SK-N-SH treated with all-trans-retinoic acid at 6 μM for 48 hours (cell line): ENCODE measurements around the gene PNPLA7.
A peak's percentile ranks its signal among the peaks of the same experiment; 100 is the strongest.
"Not testable (repeated sequence)": the region's sequence is repeated elsewhere in the genome, so short reads cannot be mapped to it uniquely, and the experiment has no call there.

ENCODE experiments used
- ATAC-seq: fragments of 200-7000 bp; cut with Tn5 transposase; 3 replicates; pipeline ENCODE4 v1.9.1; 2020; ENCODE audit warnings: mild to moderate bottlenecking, moderate library complexity
- ARNTL ChIP-seq: fragments of 450-650 bp; formaldehyde crosslinking; IDR thresholded peaks from 2 replicates; pipeline ENCODE4 v1.5.0; 2020; ENCODE audit warnings: low read depth, mild to moderate bottlenecking, moderate library complexity, borderline replicate concordance
- BACH2 ChIP-seq: fragments of 250-450 bp; sonication (Bioruptor Pico); IDR thresholded peaks from 2 replicates; pipeline ENCODE4 v1.9.0; 2021; ENCODE audit warnings: mild to moderate bottlenecking, borderline replicate concordance
- CREB5 ChIP-seq: fragments of 250-450 bp; sonication (Bioruptor Pico); IDR thresholded peaks from 2 replicates; pipeline ENCODE4 v1.5.1; 2020; ENCODE audit warnings: low read depth, mild to moderate bottlenecking, moderate library complexity
- CSDC2 ChIP-seq: fragments of 250-450 bp; sonication (Bioruptor Pico); IDR thresholded peaks from 2 replicates; pipeline ENCODE4 v1.5.0; 2020; ENCODE audit warnings: mild to moderate bottlenecking, moderate library complexity
- CSRNP3 ChIP-seq: fragments of 250-450 bp; sonication (Bioruptor Pico); IDR thresholded peaks from 2 replicates; pipeline ENCODE4 v1.5.1; 2021; ENCODE audit warnings: mild to moderate bottlenecking, moderate library complexity
- ESRRG ChIP-seq: fragments of 250-450 bp; sonication (Bioruptor Pico); IDR thresholded peaks from 2 replicates; pipeline ENCODE4 v1.6.1; 2021; ENCODE audit warnings: mild to moderate bottlenecking
- GLIS3 ChIP-seq: fragments of 250-450 bp; sonication (Bioruptor Pico); IDR thresholded peaks from 2 replicates; pipeline ENCODE4 v1.5.0; 2020; ENCODE audit warnings: mild to moderate bottlenecking, moderate library complexity
- ISL1 ChIP-seq: fragments of 250-450 bp; sonication (Bioruptor Pico); IDR thresholded peaks from 2 replicates; pipeline ENCODE4 v2.1.2; 2022; ENCODE audit warnings: mild to moderate bottlenecking, moderate library complexity
- OSR1 ChIP-seq: fragments of 250-450 bp; sonication (Bioruptor Pico); IDR thresholded peaks from 2 replicates; pipeline ENCODE4 v1.8.0; 2022; ENCODE audit warnings: moderate library complexity, mild to moderate bottlenecking, inconsistent platforms
- PATZ1 ChIP-seq: fragments of 250-450 bp; sonication (Bioruptor Pico); IDR thresholded peaks from 2 replicates; pipeline ENCODE4 v1.8.0; 2020; ENCODE audit warnings: mild to moderate bottlenecking, moderate library complexity, borderline replicate concordance
- POU6F1 ChIP-seq: fragments of 250-450 bp; sonication (Bioruptor Pico); IDR thresholded peaks from 2 replicates; pipeline ENCODE4 v1.8.0; 2021; ENCODE audit warnings: low read depth, mild to moderate bottlenecking, moderate library complexity, borderline replicate concordance
- PPARA ChIP-seq: fragments of 250-450 bp; sonication (Bioruptor Pico); IDR thresholded peaks from 2 replicates; pipeline ENCODE4 v1.5.0; 2020; ENCODE audit warnings: mild to moderate bottlenecking, borderline replicate concordance
- RARB ChIP-seq: fragments of 250-450 bp; sonication (Bioruptor Pico); IDR thresholded peaks from 2 replicates; pipeline ENCODE4 v1.8.0; 2021; ENCODE audit warnings: mild to moderate bottlenecking, moderate library complexity
- TCF4 ChIP-seq: fragments of 250-450 bp; sonication (Bioruptor Pico); IDR thresholded peaks from 2 replicates; pipeline ENCODE4 v1.8.0; 2021; ENCODE audit warnings: mild to moderate bottlenecking, moderate library complexity, borderline replicate concordance
- TOX ChIP-seq: fragments of 250-450 bp; sonication (Bioruptor Pico); IDR thresholded peaks from 2 replicates; pipeline ENCODE4 v1.8.0; 2021; ENCODE audit warnings: mild to moderate bottlenecking, moderate library complexity, borderline replicate concordance
- ZC3H10 ChIP-seq: fragments of 250-450 bp; sonication (Bioruptor Pico); IDR thresholded peaks from 2 replicates; pipeline ENCODE4 v1.5.1; 2021; ENCODE audit warnings: mild to moderate bottlenecking, moderate library complexity
- ZFP3 ChIP-seq: fragments of 250-450 bp; sonication (Bioruptor Pico); IDR thresholded peaks from 2 replicates; pipeline ENCODE4 v1.5.0; 2020; ENCODE audit warnings: mild to moderate bottlenecking, moderate library complexity
- ZFP30 ChIP-seq: fragments of 450-650 bp; formaldehyde crosslinking; IDR thresholded peaks from 2 replicates; pipeline ENCODE4 v1.5.0; 2022; ENCODE audit warnings: mild to moderate bottlenecking, moderate library complexity
- ZNF565 ChIP-seq: fragments of 450-650 bp; formaldehyde crosslinking; conservative IDR thresholded peaks from 2 replicates; pipeline ENCODE4 v1.5.0; 2020; ENCODE audit warnings: low read depth, mild to moderate bottlenecking, moderate library complexity
- ZNF70 ChIP-seq: fragments of 450-650 bp; formaldehyde crosslinking; IDR thresholded peaks from 2 replicates; pipeline ENCODE4 v1.5.0; 2020; ENCODE audit warnings: mild to moderate bottlenecking, moderate library complexity
- ZNF8 ChIP-seq: fragments of 450-650 bp; formaldehyde crosslinking; IDR thresholded peaks from 2 replicates; pipeline ENCODE4 v1.5.0; 2020; ENCODE audit warnings: mild to moderate bottlenecking, moderate library complexity

Gene PNPLA7

GRCh38 chr9:137519553-137519952 lies 30.6 kb downstream of the PNPLA7 start (continued):
- TF ChIP-seq POU6F1 (CRISPR knock-in tag): no peak
- no peak for TF ChIP-seq RARB
- TF ChIP-seq ZFP30 (CRISPR knock-in tag): no peak
- TF ChIP-seq GLIS3 (CRISPR knock-in tag): no peak
- no peak for TF ChIP-seq ESRRG (CRISPR knock-in tag)
- TF ChIP-seq CSDC2 (CRISPR knock-in tag): no peak
- no peak for TF ChIP-seq TCF4 (CRISPR knock-in tag)
- no peak for TF ChIP-seq CSRNP3

GRCh38 chr9:137518661-137519459 lies 31.3 kb downstream of the PNPLA7 start:
- not testable (repeated sequence) for ATAC-seq

GRCh38 chr9:137516144-137516917 lies 33.9 kb downstream of the PNPLA7 start:
- TF ChIP-seq RARB: no peak
- no peak for TF ChIP-seq TCF4 (CRISPR knock-in tag)
- no peak for TF ChIP-seq PATZ1 (CRISPR knock-in tag)
- TF ChIP-seq TOX (CRISPR knock-in tag): no peak
- no peak for TF ChIP-seq ZNF70 (CRISPR knock-in tag)
- no peak for TF ChIP-seq ZFP3 (CRISPR knock-in tag)
- TF ChIP-seq ZNF8 (CRISPR knock-in tag): no peak
- TF ChIP-seq CSDC2 (CRISPR knock-in tag): no peak
- TF ChIP-seq POU6F1 (CRISPR knock-in tag): no peak
- no peak for TF ChIP-seq ARNTL (CRISPR knock-in tag)
- no peak for TF ChIP-seq ESRRG (CRISPR knock-in tag)
- no peak for TF ChIP-seq CSRNP3
- TF ChIP-seq ZNF565 (CRISPR knock-in tag): no peak
- no peak for TF ChIP-seq CREB5 (CRISPR knock-in tag)
- TF ChIP-seq ZFP30 (CRISPR knock-in tag): no peak
- TF ChIP-seq ZC3H10 (CRISPR knock-in tag): no peak
- TF ChIP-seq BACH2 (CRISPR knock-in tag): no peak
- no peak for TF ChIP-seq PPARA (CRISPR knock-in tag)
- TF ChIP-seq ISL1 (CRISPR knock-in tag): no peak
- TF ChIP-seq OSR1 (CRISPR knock-in tag): no peak
- ATAC-seq: peak; percentile 34; the same call in 2 of the 3 replicates
